K562 (cell line): Measurements from ENCODE around the gene SPCS3. TPM values are rescaled to one million over a fixed set of nuclear protein-coding genes. Genes with fewer than 3 reads are reported as not detected.

ENCODE experiments used
- ATAC-seq: fragments of 200-7000 bp; cut with Tn5 transposase; 3 replicates; pipeline ENCODE4 v1.9.1; 2020; ENCODE audit warnings: moderate library complexity
- BruUV-seq: library from RNA; stranded (reverse); fragments of 400-500 nt; replicated peaks from 2 replicates; lab custom pipeline; 2021; lab: Mats Ljungman, UMichigan
- CTCF ChIA-PET: fragments of 300-600 bp; formaldehyde crosslinking; extraction: SDS; loops from one replicate; lab custom pipeline; 2021; ENCODE audit warnings: low intra/inter-chr PET ratio; lab: Yijun Ruan, JAX
- POLR2A ChIA-PET: fragments of 300-600, 350-650 bp; sonication (Branson Sonifier 250); formaldehyde crosslinking; extraction: SDS; loops from one replicate; lab custom pipeline; 2021; ENCODE audit warnings: antibody characterized with exemption, inconsistent platforms; lab: Yijun Ruan, JAX
- DNase-seq, 4 experiments: peaks; one replicate each; pipeline versions ENCODE4 v3.0.0 to v3.0.0-alpha.2; 2011 to 2018; ENCODE audit warnings: low spot score in 3 of 4, mixed read lengths in 3 of 4; ENCODE audit errors: extremely low read depth in 1 of 4
- FAIRE-seq: peaks from 2 replicates; lab custom pipeline; 2011; peaks lifted over from hg19 to GRCh38; lab: Jason Lieb, UNC
- H2AFZ ChIP-seq: 2 replicates; pipeline ENCODE4 v1.6.0; 2011; ENCODE audit warnings: low read depth, low read length, control low read depth, inconsistent platforms
- H3K27ac ChIP-seq: fragments of 200-600 bp; 3 replicates; pipeline ENCODE4 v1.8.0; 2011; ENCODE audit warnings: low read depth, mild to moderate bottlenecking, control low read depth, inconsistent platforms, low read length, moderate library complexity, mixed read lengths; ENCODE audit errors: extremely low read depth
- H3K27me3 ChIP-seq, 2 experiments: fragments of 300-600 bp in 1 of 2; 2 replicates in 1 of 2; 3 replicates in 1 of 2; pipeline versions ENCODE4 v1.6.0 to v1.8.0; 2011; ENCODE audit warnings: inconsistent platforms in 2 of 2, low read length in 2 of 2, mild to moderate bottlenecking in 1 of 2, mixed read lengths in 1 of 2, moderate library complexity in 1 of 2; ENCODE audit not compliant: control insufficient read depth in 2 of 2, insufficient read depth in 2 of 2
- H3K36me3 ChIP-seq: fragments of 300-600 bp; 3 replicates; pipeline ENCODE4 v1.8.0; 2011; ENCODE audit warnings: mild to moderate bottlenecking, low read length, inconsistent platforms; ENCODE audit not compliant: control insufficient read depth, insufficient read depth
- H3K4me1 ChIP-seq, 2 experiments: fragments of 200-600 bp in 1 of 2; replicated peaks in 1 of 2; 2 replicates in 1 of 2; 3 replicates in 1 of 2; pipeline versions ENCODE4 v1.5.1 to v1.8.0; 2011; ENCODE audit warnings: inconsistent platforms in 2 of 2, low read length in 2 of 2, mild to moderate bottlenecking in 1 of 2, mixed read lengths in 1 of 2, moderate library complexity in 1 of 2; ENCODE audit not compliant: control insufficient read depth in 2 of 2, insufficient read depth in 2 of 2
- H3K4me2 ChIP-seq: 2 replicates; pipeline ENCODE4 v1.6.1; 2011; ENCODE audit warnings: low read length, control low read depth, inconsistent platforms, mixed read lengths; ENCODE audit not compliant: insufficient read depth
- H3K4me3 ChIP-seq: fragments of 200-600 bp; sonication (generic), shearing (Covaris generic); 2 replicates; pipeline ENCODE4 v1.5.1; 2016; ENCODE audit warnings: control low read depth, inconsistent platforms
- H3K79me2 ChIP-seq: fragments of 200-600 bp; 3 replicates; pipeline ENCODE4 v1.8.0; 2011; ENCODE audit warnings: low read length, inconsistent platforms; ENCODE audit not compliant: control insufficient read depth, insufficient read depth
- H3K9ac ChIP-seq, 2 experiments: 2 replicates each; pipeline versions ENCODE4 v1.6.0 to v1.6.1; 2011; ENCODE audit warnings: low read depth in 2 of 2, low read length in 2 of 2, control low read depth in 1 of 2, inconsistent platforms in 1 of 2, mild to moderate bottlenecking in 1 of 2, mixed read lengths in 1 of 2; ENCODE audit not compliant: insufficient read depth in 1 of 2
- H3K9me1 ChIP-seq: one replicate; pipeline ENCODE4 v1.6.0; 2011; ENCODE audit warnings: inconsistent platforms, mild to moderate bottlenecking, low read length, moderate library complexity; ENCODE audit not compliant: control insufficient read depth, insufficient read depth
- H3K9me3 ChIP-seq: replicated peaks from 2 replicates; pipeline ENCODE4 v1.5.1; 2011; ENCODE audit warnings: low read depth, low read length, inconsistent platforms; ENCODE audit not compliant: control insufficient read depth, insufficient read depth
- H4K20me1 ChIP-seq: replicated peaks from 2 replicates; pipeline ENCODE4 v1.6.1; 2011; ENCODE audit warnings: low read length, inconsistent platforms, mixed read lengths; ENCODE audit not compliant: control insufficient read depth, insufficient read depth
- GABPA ChIP-seq: fragments of 200-800 bp; sonication (Bioruptor generic); conservative IDR thresholded peaks from 2 replicates; pipeline ENCODE4 v1.6.1; 2016; ENCODE audit warnings: low read depth, missing genetic modification characterization, missing compliant biosample characterization
- GABPB1 ChIP-seq: sonication (generic); formaldehyde crosslinking; IDR thresholded peaks from 2 replicates; pipeline ENCODE4 v1.8.0; 2022; ENCODE audit warnings: mild to moderate bottlenecking, missing genetic modification reagents
- RBM25 ChIP-seq: fragments of 200-400 bp; formaldehyde crosslinking; IDR thresholded peaks from 2 replicates; pipeline ENCODE4 v1.6.1; 2018; ENCODE audit warnings: low read length, low read depth, moderate library complexity; ENCODE audit not compliant: severe bottlenecking
- ZNF408 ChIP-seq: fragments of 250-450 bp; sonication (Bioruptor Pico); IDR thresholded peaks from 2 replicates; pipeline ENCODE4 v1.4.0; 2020; ENCODE audit warnings: low read depth, mild to moderate bottlenecking, moderate library complexity
- WGBS: fragments of 100-300 bp; shearing (Covaris generic); methylation state at CpG from one replicate; pipeline ENCODE4 v1.1.6; 2016; ENCODE audit warnings: low coverage, mixed read lengths; ENCODE audit not compliant: insufficient coverage; ENCODE audit errors: missing lambda C conversion rate; 5-methylcytosine and 5-hydroxymethylcytosine counted together
- in situ Hi-C: fragments of 300-500 bp; cut with MboI; formaldehyde crosslinking; loops from 4 replicates; pipeline ENCODE4 v1.15.0; 2018; ENCODE audit warnings: inconsistent platforms, mixed read lengths
- intact Hi-C: fragments of 100-400 bp; cut with micrococcal nuclease; formaldehyde crosslinking; loops from 2 replicates; pipeline ENCODE4 v1.14.2; 2022
- polyA plus RNA-seq, 8 experiments: library from polyadenylated mRNA; depleted of rRNA in 4 of 8; stranded (reverse) in 5 of 8; unstranded in 3 of 8; fragments of >200 nt; fragmentation: Nextera tagmentation in 2 of 8; fragmentation: Illumina TruSeq in 1 of 8; extraction: Ambion mirVana in 2 of 8; extraction: Trizol in 1 of 8; gene quantifications; 2 replicates each; pipeline versions ENCODE4 v1.2.1 to v1.2.3, GENCODE V29; 2011 to 2014; ENCODE audit warnings: inconsistent platforms in 1 of 8, missing spikeins in 1 of 8
- total RNA-seq, 7 experiments: library from RNA; depleted of rRNA in 6 of 7; stranded (reverse); fragments of >200 nt in 6 of 7; fragmentation: Illumina TruSeq in 2 of 7; extraction: Trizol in 2 of 7; gene quantifications; 2 replicates each; pipeline versions ENCODE4 v1.2.1 to v1.2.3, GENCODE V29; 2011 to 2021; ENCODE audit warnings: low replicate concordance in 1 of 7

The SPCS3 gene
- total and polyA plus RNA-seq, 9 of the 15 experiments (the other 6 are each of a cell fraction or from before 2014, with no cell fraction given): 64.6 to 196 (median 85.4) TPM

- peak overlapping the region; percentile 93 for H3K4me2 ChIP-seq
- H3K9me3 ChIP-seq: no peaks in the 10 kb centered on the region
- H3K27ac ChIP-seq: peak overlapping the region; percentile 97
- H3K79me2 ChIP-seq: peaks cover 68% of the 10 kb centered on the region
- in situ Hi-C loops (no loop called here), intact Hi-C loops (loop anchor here (10.0 kb wide), 1 partner anchor 1667 kb away; no protein-coding TSS in a partner anchor)
- TF ChIP-seq GABPB1 (CRISPR knock-in tag): peak; percentile 80
- TF ChIP-seq GABPA (tag): peak; percentile 60
- TF ChIP-seq ZNF408 (CRISPR knock-in tag): no peak
- peak; percentile 28 for TF ChIP-seq RBM25
- no peaks in the 10 kb centered on the region for H3K27me3 ChIP-seq
- WGBS: 3% methylated on average over 5 of the region's 5 CpGs
- H3K4me3 ChIP-seq: peak overlapping the region; percentile 92
- H3K36me3 ChIP-seq: peaks cover 34% of the 10 kb centered on the region; the same call in 2 of the 3 replicates
- H3K9me1 ChIP-seq: no peaks in the 10 kb centered on the region
- H2AFZ ChIP-seq: no peak overlapping the region
- peaks cover 0 to 7% of the 10 kb centered on the region in 2 experiments; a peak in 3 of 5 replicates for H3K4me1 ChIP-seq
- DNase-seq (no peak), FAIRE-seq (no peak), ATAC-seq (no peak)
- H3K9ac ChIP-seq: peak overlapping the region in 1 of 2 experiments; percentile 95; a peak in 2 of 4 replicates
- ChIA-PET CTCF (no interaction called here), POLR2A (interaction anchor here (0.8 kb wide), 1 partner anchor 10 kb away, joined by 3 read pairs; no protein-coding TSS in a partner anchor)
- peaks cover 8% of the 10 kb centered on the region; the same call in 1 of the 2 replicates for H4K20me1 ChIP-seq
- BruUV-seq: no TSS peak
Observed at GRCh38 chr4:176321589-176321988, 1.8 kb downstream of the SPCS3 start.
